Body of pancreas (tissue), 4 donors: ENCODE results near the gene TMUB1. TPM values are rescaled to one million over a fixed set of nuclear protein-coding genes. Genes with fewer than 3 reads are reported as not detected.

Source experiments
- ATAC-seq: fragments of 150-250 bp; one replicate; pipeline ENCODE4 v1.9.1; 2016
- DNase-seq, 4 donors: peaks; one replicate each; pipeline ENCODE4 v3.0.0-alpha.2; 2019
- H3K27ac ChIP-seq, 4 donors: fragments of 200-600 bp; sonication (generic); 1 replicate in 3 of 4; 2 replicates in 1 of 4; pipeline versions ENCODE4 v1.5.1 to v1.6.1; 2016 to 2019; ENCODE audit warnings: mild to moderate bottlenecking in 1 of 4, mixed read lengths in 1 of 4, moderate library complexity in 1 of 4
- H3K27me3 ChIP-seq, 2 donors: fragments of 200-600 bp; sonication (generic); one replicate each; pipeline ENCODE4 v1.6.0; 2016; ENCODE audit warnings: mild to moderate bottlenecking in 1 of 2
- H3K36me3 ChIP-seq, 2 donors: fragments of 200-600 bp; sonication (generic); replicated peaks in 1 of 2; 2 replicates each; pipeline ENCODE4 v1.5.1; 2016; ENCODE audit warnings: low read depth in 2 of 2; ENCODE audit not compliant: insufficient read depth in 1 of 2
- H3K4me1 ChIP-seq: fragments of 200-600 bp; sonication (generic); one replicate; pipeline ENCODE4 v1.6.0; 2016
- H3K4me3 ChIP-seq, 2 donors: fragments of 200-600 bp; sonication (generic); 1 replicate in 1 of 2; 2 replicates in 1 of 2; pipeline ENCODE4 v1.5.1; 2016 to 2019
- H3K9me3 ChIP-seq, 3 donors: fragments of 200-600 bp; sonication (generic); 1 replicate in 2 of 3; 2 replicates in 1 of 3; pipeline ENCODE4 v1.5.1; 2016
- POLR2A ChIP-seq, 3 donors: fragments of 450-650 bp; IDR thresholded peaks; one replicate each; pipeline ENCODE4 v1.6.1; 2016; ENCODE audit warnings: antibody characterized with exemption in 3 of 3, mild to moderate bottlenecking in 2 of 3
- WGBS, 2 donors: methylation state at CpG; one replicate each; pipeline ENCODE4 v1.1.5; 2017; 5-methylcytosine and 5-hydroxymethylcytosine counted together
- intact Hi-C: fragments of 100-400 bp; cut with DNase I; formaldehyde crosslinking; loops from one replicate; pipeline ENCODE4 v1.15.1; 2023
- total RNA-seq, 2 donors: library from RNA; depleted of rRNA; stranded (reverse); fragments of >200 nt; gene quantifications; one replicate each; pipeline ENCODE4 v1.1.0, GENCODE V29; 2016
- TF ChIP-seq, protein P1 (sequence below), 7 experiments: fragments of 450-650 bp in 4 of 7; fragments of 200-600 bp in 3 of 7; sonication (generic) in 3 of 7; IDR thresholded peaks; one replicate each; pipeline ENCODE4 v1.5.1; 2016 to 2019; ENCODE audit warnings: antibody characterized with exemption in 7 of 7

Gene TMUB1
- total RNA-seq, 2 donors from 2014 or later: 34.9 to 54.2 TPM

DNA sequence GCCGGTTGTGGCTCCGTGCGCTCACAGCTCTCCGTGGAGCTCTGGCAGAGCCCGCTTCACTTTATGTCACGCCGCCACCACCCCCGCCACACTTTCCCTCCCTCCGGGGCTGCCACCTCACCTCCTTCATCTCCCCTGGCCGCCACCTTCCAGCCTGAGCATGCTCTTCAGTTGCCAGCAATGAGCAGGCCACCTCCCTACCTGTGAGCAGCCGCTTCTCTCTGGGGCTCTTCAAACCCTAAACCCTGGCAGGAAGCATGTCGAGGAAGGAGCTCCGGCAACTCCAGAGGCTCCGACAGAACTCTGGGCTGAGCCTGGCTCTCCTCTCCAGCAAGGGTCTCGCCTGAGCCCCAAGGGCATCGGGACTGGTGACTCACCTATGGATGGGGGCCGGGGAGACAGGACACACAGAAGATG is 47.5 kb upstream of the TMUB1 start:
- Histone ChIP-seq H3K27ac (no peak overlapping the region), H3K27me3 (no peaks in the 10 kb centered on the region), H3K9me3 (no peaks in the 10 kb centered on the region), H3K4me3 (no peak overlapping the region), H3K36me3 (peaks cover 0 to 29% of the 10 kb centered on the region in 2 donors), H3K4me1 (no peaks in the 10 kb centered on the region)
- ATAC-seq: no peak
- no peak for TF ChIP-seq POLR2A (IDR thresholded peaks at IDR 0.05)
- TF ChIP-seq, protein P1, sequence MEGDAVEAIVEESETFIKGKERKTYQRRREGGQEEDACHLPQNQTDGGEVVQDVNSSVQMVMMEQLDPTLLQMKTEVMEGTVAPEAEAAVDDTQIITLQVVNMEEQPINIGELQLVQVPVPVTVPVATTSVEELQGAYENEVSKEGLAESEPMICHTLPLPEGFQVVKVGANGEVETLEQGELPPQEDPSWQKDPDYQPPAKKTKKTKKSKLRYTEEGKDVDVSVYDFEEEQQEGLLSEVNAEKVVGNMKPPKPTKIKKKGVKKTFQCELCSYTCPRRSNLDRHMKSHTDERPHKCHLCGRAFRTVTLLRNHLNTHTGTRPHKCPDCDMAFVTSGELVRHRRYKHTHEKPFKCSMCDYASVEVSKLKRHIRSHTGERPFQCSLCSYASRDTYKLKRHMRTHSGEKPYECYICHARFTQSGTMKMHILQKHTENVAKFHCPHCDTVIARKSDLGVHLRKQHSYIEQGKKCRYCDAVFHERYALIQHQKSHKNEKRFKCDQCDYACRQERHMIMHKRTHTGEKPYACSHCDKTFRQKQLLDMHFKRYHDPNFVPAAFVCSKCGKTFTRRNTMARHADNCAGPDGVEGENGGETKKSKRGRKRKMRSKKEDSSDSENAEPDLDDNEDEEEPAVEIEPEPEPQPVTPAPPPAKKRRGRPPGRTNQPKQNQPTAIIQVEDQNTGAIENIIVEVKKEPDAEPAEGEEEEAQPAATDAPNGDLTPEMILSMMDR (IDR thresholded peaks at IDR 0.05): no peak
- intact Hi-C loops: no loop called here
- WGBS, 2 donors: 92 to 94% methylated on average over 11 to 13 of the region's 17 CpGs
- DNase-seq: no peak

- DNase-seq: no peak
- intact Hi-C loops: loop anchor here (10.0 kb wide), 1 partner anchor 175 kb away; no protein-coding TSS in a partner anchor
Measured at GRCh38 chr7:151129960-151130591, 46.8 kb upstream of the TMUB1 start.

DNA sequence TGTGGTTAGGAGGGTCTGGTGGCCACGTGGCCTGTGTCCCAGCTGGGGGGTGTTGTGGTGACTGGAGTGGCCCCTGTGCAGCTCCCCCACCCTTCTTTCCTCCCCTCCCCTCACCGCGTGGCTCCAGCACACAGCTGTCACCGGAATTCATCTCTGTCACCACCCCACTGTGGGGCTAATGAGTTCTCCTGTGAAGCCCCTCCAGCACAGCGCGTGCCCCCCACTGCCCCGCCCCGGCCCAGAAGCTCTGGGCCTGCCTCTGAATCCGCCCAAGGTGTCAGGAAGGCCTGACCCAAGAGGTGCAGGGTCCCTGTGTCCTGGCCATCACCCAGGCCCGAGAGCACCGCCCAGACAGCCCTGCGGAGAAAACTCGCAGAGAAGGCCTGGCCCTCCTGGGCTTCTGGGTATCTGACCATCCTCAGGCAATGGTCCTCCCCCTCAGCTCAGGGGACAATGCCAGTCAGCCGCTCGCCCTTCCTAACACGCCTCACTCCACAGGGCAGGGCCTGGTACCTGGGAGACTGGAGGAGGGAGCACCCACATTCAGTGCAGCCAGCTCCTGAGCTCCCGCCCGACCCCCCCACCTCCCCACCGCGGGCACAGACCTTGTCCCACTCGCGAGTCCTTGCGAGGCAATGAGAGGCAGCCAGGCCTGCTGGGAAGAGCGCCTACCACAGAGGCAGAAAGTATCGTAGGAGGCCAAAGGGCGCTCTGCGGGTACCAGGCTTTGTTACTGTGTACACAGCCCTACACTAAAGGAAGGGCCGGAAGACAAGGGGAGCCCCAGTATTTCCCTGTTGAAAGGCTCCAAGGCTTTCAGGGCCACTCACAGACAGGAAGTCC is 46.0 kb upstream of the TMUB1 start:
- Histone ChIP-seq H3K27ac (no peak overlapping the region), H3K9me3 (no peaks in the 10 kb centered on the region), H3K36me3 (peaks cover 0 to 17% of the 10 kb centered on the region in 2 donors), H3K4me3 (no peak overlapping the region), H3K4me1 (peaks cover under 1% of the 10 kb centered on the region), H3K27me3 (no peaks in the 10 kb centered on the region)
- TF ChIP-seq, protein P1 (IDR thresholded peaks at IDR 0.05): no peak
- no peak for TF ChIP-seq POLR2A (IDR thresholded peaks at IDR 0.05)
- DNase-seq (no peak), ATAC-seq (no peak)
- WGBS, 2 donors: 84 to 88% methylated on average over 10 to 26 of the region's 28 CpGs
- intact Hi-C loops: loop anchor here (10.0 kb wide), 1 partner anchor 175 kb away; no protein-coding TSS in a partner anchor

More at GRCh38 chr7:151129960-151130591, 46.8 kb upstream of the TMUB1 start:
- Histone ChIP-seq H3K27ac (no peak overlapping the region), H3K27me3 (no peaks in the 10 kb centered on the region), H3K36me3 (peaks cover 0 to 22% of the 10 kb centered on the region in 2 donors), H3K4me1 (no peaks in the 10 kb centered on the region), H3K9me3 (no peaks in the 10 kb centered on the region), H3K4me3 (no peak overlapping the region)
- WGBS, 2 donors: 94 to 98% methylated on average over 9 of the region's 9 CpGs
- ATAC-seq: no peak
- TF ChIP-seq, protein P1 (IDR thresholded peaks at IDR 0.05): no peak
- TF ChIP-seq POLR2A (IDR thresholded peaks at IDR 0.05): no peak

GRCh38 chr7:151128716-151129115 is 45.4 kb upstream of the TMUB1 start:
- intact Hi-C loops: loop anchor here (10.0 kb wide), 1 partner anchor 176 kb away; no protein-coding TSS in a partner anchor
- WGBS, 2 donors: 83 to 94% methylated on average over 7 to 8 of the region's 8 CpGs
- H3K27me3 ChIP-seq: no peaks in the 10 kb centered on the region
- H3K27ac ChIP-seq: no peak overlapping the region
- ATAC-seq (no peak), DNase-seq (no peak)
- peaks cover 6% of the 10 kb centered on the region for H3K4me1 ChIP-seq
- H3K36me3 ChIP-seq: peaks cover 0 to 17% of the 10 kb centered on the region in 2 donors
- H3K4me3 ChIP-seq: no peak overlapping the region
- TF ChIP-seq POLR2A (IDR thresholded peaks at IDR 0.05): no peak
- TF ChIP-seq, protein P1 (IDR thresholded peaks at IDR 0.05): no peak
- no peaks in the 10 kb centered on the region for H3K9me3 ChIP-seq
